NCI-H1048 (cell line): ENCODE data around the gene STX8.

ENCODE experiments used
- DNase-seq: peaks from one replicate; lab custom pipeline; 2025; lab: John Stamatoyannopoulos, UW

STX8 gene

DNA sequence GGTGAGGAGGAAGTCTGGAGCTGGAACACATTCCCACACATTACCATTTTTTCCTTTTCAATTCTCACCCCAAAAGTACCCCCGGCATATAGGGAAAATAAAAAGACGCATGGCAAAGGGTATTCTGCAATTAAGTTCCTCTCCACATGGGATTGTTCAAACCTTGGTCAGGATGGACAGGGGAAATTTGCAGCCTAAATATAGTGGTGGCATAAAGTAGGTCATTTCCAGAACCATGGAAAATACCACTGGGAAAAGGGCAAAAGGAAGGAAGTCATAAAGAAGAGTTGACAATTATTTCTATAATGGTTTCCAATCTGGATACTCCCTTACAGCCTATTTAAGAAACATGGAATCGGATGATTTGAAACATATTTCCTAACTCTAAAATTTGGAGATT lies 135.8 kb downstream of the STX8 start:
- no peak for DNase-seq

GRCh38 chr17:9436630-9437029 lies 139.0 kb downstream of the STX8 start:
- DNase-seq, result no peak

- DNase-seq, result no peak
Observed at GRCh38 chr17:9435165-9435564, 140.5 kb downstream of the STX8 start.

GRCh38 chr17:9434642-9435057 lies 141.0 kb downstream of the STX8 start:
- DNase-seq, result no peak

- DNase-seq, result no peak
Observed at GRCh38 chr17:9432934-9433421, 142.6 kb downstream of the STX8 start.

- DNase-seq, result no peak
Observed at GRCh38 chr17:9432134-9432885, 143.3 kb downstream of the STX8 start.

DNA sequence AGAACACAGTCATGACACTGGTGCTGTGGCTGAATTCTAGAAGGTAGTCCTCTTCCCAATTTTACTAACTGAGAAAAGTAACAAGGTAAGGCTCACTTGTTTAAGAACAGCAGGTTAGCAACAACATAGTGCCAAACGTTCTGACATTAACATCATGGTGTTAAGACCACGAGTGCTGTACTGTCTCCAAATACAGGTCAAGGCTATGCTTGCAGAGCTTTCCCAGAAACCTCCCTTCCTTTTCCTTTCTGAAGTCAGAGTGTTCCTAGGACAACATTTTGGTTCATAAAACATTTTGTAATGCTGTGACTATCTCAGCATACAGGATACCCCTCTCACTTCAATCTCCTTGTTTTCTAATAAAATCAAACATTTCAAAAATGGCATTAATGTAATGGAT lies 144.0 kb downstream of the STX8 start:
- DNase-seq, result no peak

- no peak for DNase-seq
Observed at GRCh38 chr17:9427465-9428315, 147.9 kb downstream of the STX8 start.

DNA sequence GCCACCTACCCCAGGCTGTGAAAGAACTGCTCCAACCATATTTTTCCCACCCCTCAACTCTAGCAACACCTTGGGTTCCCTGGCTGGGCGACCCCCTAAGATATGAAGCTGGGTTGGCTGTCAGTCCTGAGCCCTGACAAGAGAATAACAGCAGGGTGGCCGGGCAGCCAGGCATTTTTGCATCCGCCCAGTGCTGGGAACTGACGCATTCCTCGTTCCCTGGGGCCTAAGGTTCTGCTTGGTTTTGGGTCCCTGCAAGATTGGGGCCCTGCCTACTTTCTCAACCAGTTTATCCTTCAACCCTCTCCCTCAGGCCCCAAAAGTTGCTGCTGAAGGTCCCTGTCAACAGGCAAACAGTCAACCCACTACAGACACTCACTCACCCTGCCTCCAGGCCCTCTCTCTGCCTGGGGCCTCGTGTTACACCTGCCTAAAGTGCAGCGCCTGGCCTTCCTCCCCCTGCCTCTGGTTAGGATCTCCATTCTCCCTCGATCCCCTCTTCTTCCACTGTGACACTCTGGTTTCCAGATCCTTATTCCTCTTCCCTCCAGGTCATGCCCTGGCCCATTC lies 151.5 kb downstream of the STX8 start:
- DNase-seq, result no peak

DNA sequence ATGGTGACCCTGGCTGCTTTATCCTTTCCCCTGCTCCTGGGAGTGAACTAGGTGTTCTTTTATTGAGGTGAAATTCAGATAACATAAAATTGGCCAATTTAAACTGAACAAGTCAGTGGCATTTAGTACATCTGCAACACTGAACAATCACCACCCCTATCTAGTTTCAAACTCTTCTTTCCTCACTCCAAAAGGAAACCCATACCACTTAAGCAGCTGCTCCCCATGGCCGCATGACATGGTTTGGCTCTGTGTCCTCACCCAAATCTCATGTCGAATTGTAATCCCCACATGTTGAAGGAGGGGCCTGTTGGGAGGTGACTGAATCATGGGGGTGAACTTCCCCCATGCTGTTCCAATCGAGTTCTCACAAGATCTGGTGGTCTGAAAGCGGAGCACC lies 154.1 kb downstream of the STX8 start:
- DNase-seq, result no peak

DNA sequence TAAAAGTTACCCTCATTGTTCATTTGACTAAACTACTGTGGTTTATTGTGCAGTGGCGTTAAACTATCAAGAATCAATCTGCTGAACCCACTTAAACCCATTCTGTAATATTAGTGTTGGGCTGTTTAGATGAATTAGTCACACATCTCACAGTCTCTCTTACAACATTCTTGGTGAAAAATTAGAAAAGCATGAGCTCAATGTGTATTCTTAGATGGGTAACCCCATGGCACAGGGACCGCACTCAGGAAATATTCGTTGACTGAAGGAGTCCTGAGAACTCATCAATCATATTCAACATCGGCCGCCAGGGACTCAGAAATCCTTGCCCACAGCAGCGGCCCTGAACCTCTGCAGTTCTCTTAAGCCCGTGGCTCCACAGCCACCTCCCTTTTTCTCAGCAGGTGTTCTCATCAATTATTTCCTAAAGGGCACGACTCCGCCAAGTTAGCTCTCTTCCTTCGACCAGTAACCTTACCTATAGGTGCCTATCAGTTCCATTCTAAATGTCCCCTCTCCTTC lies 155.6 kb downstream of the STX8 start:
- DNase-seq, result no peak

DNA sequence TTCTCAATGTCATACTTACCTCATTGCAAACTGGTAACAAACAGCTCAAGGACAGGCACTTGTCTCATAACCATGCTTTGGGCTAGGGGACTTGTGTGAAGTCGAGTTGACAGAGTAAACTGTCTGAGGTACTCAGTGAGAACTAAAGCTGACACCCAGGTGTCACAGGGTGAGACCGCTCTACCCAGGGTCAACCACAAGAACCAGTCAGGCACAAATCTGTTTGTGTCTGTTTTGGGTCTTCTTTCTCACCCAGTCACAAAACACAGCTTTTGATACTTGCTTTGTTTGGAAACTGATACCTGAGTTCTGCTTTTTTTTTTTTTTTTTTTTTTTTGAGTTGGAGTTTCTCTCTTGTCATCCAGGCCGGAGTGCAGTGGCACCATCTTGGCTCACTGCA lies 161.1 kb downstream of the STX8 start:
- DNase-seq, result no peak

DNA sequence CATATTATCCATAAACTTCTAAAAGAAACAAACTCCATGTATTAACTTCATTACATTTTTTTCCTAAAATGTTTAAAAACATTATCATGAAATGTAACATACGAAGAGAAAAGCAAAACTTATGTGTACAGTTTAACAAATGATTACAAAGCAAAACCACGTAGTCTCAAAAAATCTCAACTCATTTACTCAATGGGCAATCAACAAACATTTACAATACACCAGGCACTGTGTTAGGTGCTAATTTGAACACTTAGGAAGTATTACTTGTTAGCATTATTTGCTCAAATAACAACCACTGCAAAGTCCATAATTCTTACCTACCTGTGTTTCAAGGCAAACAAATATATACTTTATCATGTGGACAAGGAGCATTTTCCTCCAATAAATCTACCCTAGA lies 164.9 kb downstream of the STX8 start:
- DNase-seq, result no peak

- DNase-seq, result no peak
Observed at GRCh38 chr17:9410301-9410700, 165.3 kb downstream of the STX8 start.

GRCh38 chr17:9409878-9410277 lies 165.7 kb downstream of the STX8 start:
- no peak for DNase-seq

DNA sequence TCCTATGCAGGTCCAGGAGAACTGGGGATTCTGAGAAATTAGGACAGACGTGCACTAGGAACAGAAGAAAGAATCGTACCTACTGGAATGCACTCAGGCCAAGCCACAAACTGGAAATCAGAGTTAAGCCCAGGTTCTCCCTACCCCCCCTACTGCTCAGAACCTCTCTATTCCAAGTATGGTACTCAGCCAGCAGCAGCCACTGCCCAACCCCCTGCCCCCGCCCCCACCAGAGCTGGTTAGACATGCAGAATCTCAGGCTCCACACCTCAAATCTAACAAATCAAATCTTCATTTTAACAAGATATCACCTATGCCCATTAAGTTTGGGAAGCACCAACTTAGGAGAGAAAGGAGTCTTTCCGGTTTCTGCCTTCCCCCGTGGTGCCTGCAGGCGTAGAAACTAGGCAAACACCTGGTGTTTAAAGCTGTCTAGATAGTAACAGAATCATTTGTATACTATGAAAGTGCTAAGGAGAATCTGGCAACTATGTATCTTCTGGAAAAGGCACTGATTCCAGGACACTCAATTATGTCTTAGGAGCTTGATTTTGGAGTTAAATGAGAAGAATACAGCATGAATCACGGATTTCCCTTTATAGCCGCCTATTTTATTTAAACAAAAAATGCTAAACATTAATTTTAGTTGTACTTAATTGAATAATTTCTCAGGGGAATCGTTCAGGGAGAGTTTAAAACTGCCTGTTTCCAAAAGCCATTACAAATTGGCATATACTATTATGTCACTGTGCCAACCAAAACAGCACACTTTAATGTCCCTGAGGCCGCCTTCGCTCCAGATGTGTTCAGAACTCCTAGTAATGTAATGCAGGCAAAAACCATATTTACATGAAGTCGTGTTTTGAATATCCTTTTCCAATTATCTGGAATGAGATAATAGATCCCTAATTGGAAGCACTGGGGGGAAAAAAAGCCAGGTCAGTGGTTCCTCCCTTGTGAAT lies 166.5 kb downstream of the STX8 start:
- DNase-seq, result no peak

GRCh38 chr17:9408381-9408780 lies 167.2 kb downstream of the STX8 start:
- DNase-seq, result no peak

- no peak for DNase-seq
Observed at GRCh38 chr17:9406046-9406606, 169.5 kb downstream of the STX8 start.

DNA sequence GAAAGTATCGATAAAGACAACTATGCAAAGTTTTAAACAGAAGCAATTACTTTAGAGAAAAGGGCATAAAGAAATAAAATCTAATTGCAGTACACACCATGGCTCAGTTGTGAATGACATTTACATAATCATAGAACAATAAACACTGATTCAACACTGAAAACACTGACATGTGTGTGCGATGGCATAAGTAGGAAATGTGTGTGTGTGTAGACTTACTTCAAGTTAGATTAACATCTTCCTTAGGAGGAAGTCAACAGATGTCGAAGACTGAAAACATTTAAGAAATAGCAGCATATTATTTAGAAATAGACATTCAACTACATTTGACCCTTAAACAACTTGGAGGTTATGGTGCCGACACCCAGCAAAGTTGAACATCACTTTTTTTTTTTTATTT lies 172.4 kb downstream of the STX8 start:
- no peak for DNase-seq

- no peak for DNase-seq
Observed at GRCh38 chr17:9402590-9403199, 172.9 kb downstream of the STX8 start.

- DNase-seq, result no peak
Observed at GRCh38 chr17:9401434-9401833, 174.2 kb downstream of the STX8 start.
